ENCODE measurements around the gene CD9. TPM values are rescaled to one million over a fixed set of nuclear protein-coding genes. Genes with fewer than 3 reads are reported as not detected.

The CD9 gene
- total RNA-seq, 4 donors from 2014 or later: 26.7 to 50.6 (median 48.4) TPM

DNA sequence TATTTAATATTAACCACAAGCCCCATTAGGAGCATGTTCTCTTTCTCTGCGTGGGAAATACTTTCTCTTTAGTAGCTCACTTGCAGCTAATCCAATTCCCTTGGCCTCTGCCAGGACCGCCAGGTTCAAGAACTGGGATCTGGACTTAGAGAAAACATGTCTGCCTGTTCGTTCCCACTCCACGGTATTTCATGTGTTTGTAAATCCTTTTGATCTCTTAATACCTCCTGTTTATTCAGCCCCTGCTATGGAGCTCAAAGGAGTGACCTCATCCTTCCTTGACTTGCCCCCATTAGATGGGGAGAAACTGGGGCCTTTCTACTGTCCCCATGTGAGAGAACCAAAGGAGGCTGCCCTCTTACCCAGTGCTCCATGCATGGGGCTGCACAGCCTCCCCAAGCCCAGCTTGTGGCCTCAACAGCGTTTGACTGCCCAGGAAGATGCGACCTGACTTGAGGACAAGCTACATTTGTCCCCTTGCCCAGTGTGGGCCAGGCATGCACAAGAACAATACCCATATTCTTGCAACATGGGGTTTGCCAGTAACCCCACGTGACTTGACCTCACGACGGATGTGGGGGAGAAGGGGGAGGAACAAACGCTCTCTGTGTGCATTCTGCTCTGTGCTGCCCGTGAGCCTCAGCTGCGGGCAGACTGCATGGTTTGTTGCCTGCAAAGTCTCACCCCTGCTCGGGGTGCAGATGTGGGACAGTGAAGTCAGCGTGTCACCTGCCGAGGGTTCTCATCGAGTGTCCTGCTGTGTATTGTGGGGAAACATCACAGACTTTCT lies 30.3 kb downstream of the CD9 start:
- Histone ChIP-seq H3K27ac (peak overlapping the region; percentile 82 to 89 (median 86)), H3K9me3 (no peaks in the 10 kb centered on the region), H3K36me3 (peaks cover 0 to 8% of the 10 kb centered on the region in 2 donors), H3K4me1 (peaks cover 86 to 100% of the 10 kb centered on the region in 2 donors), H3K27me3 (no peaks in the 10 kb centered on the region), H3K4me3 (peak overlapping the region in 1 of 4 donors; percentile 27)
- in situ Hi-C loops (cut with MboI; ENCODE audit: low sequenced_read_pairs in 4 of 4) (no loop called here), intact Hi-C loops (cut with DNase I; ENCODE audit: low total_unique reads) (no loop called here)
- TF ChIP-seq, protein P1, sequence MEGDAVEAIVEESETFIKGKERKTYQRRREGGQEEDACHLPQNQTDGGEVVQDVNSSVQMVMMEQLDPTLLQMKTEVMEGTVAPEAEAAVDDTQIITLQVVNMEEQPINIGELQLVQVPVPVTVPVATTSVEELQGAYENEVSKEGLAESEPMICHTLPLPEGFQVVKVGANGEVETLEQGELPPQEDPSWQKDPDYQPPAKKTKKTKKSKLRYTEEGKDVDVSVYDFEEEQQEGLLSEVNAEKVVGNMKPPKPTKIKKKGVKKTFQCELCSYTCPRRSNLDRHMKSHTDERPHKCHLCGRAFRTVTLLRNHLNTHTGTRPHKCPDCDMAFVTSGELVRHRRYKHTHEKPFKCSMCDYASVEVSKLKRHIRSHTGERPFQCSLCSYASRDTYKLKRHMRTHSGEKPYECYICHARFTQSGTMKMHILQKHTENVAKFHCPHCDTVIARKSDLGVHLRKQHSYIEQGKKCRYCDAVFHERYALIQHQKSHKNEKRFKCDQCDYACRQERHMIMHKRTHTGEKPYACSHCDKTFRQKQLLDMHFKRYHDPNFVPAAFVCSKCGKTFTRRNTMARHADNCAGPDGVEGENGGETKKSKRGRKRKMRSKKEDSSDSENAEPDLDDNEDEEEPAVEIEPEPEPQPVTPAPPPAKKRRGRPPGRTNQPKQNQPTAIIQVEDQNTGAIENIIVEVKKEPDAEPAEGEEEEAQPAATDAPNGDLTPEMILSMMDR (IDR thresholded peaks at IDR 0.05 in 4 of 5, conservative IDR thresholded peaks at IDR 0.05 in 1 of 5): no peak
- TF ChIP-seq POLR2A (IDR thresholded peaks at IDR 0.05): peak in 1 of 2 donors; percentile 27
- DNase-seq: peak; percentile 57 to 87
- ATAC-seq: peak; percentile 7 to 14

DNA sequence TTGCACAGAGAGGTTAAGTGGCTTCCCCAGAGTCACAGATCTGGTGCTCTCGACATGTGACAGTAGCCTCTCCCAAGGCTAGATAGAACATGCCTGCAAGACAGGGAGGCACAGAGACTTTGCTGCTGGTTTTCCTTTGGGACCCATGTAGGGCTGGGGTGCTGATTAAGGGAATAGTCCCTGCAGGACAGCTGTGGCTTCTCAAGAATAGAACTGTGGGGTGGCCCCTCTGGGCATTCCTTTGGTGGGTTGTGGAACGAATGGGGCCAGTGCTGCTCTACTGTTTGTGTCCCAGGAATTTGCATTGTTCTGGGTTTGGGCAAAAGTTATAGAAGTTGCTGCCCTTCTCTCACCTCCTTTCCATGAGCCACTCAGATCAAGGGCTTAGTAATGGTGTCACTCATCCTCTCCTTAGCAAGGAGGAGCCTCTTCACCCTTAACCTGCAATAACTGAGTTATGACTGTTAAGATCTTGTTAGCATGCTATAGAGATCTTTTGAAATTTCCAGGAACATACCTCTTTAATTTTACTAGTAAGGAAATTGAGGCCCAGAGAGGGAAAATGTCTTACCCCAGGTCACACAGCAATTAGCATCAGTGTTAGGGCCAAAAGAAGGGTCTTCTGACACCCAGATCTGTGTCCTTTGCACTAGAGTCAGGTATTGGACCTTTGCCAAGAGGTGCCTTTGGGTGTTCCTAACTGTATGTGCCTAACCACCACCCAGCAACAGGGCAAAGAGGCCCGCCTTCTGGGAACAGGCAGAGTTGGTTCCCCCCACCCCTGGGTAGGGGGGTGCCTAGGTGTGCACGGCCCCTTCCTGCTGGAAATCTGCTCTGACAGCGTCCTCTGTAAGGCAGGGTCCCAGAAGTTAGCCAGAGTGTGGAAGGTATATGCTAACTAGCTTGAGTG lies 31.4 kb downstream of the CD9 start:
- intact Hi-C loops (cut with DNase I; ENCODE audit: low total_unique reads) (loop anchor here (2.0 kb wide), 1 partner anchor 37 kb away; no protein-coding TSS in a partner anchor), in situ Hi-C loops (cut with MboI; ENCODE audit: low sequenced_read_pairs in 4 of 4) (no loop called here)
- TF ChIP-seq POLR2A (IDR thresholded peaks at IDR 0.05): no peak
- TF ChIP-seq, protein P1 (IDR thresholded peaks at IDR 0.05 in 4 of 5, conservative IDR thresholded peaks at IDR 0.05 in 1 of 5): no peak
- H3K27me3 ChIP-seq: no peaks in the 10 kb centered on the region
- peaks cover 77 to 94% of the 10 kb centered on the region in 2 donors for H3K4me1 ChIP-seq
- ATAC-seq (no peak), DNase-seq (no peak)
- peak overlapping the region; percentile 82 to 89 (median 86) for H3K27ac ChIP-seq
- no peak overlapping the region for H3K4me3 ChIP-seq
- H3K9me3 ChIP-seq: no peaks in the 10 kb centered on the region
- H3K36me3 ChIP-seq: peaks cover 0 to 19% of the 10 kb centered on the region in 2 donors

DNA sequence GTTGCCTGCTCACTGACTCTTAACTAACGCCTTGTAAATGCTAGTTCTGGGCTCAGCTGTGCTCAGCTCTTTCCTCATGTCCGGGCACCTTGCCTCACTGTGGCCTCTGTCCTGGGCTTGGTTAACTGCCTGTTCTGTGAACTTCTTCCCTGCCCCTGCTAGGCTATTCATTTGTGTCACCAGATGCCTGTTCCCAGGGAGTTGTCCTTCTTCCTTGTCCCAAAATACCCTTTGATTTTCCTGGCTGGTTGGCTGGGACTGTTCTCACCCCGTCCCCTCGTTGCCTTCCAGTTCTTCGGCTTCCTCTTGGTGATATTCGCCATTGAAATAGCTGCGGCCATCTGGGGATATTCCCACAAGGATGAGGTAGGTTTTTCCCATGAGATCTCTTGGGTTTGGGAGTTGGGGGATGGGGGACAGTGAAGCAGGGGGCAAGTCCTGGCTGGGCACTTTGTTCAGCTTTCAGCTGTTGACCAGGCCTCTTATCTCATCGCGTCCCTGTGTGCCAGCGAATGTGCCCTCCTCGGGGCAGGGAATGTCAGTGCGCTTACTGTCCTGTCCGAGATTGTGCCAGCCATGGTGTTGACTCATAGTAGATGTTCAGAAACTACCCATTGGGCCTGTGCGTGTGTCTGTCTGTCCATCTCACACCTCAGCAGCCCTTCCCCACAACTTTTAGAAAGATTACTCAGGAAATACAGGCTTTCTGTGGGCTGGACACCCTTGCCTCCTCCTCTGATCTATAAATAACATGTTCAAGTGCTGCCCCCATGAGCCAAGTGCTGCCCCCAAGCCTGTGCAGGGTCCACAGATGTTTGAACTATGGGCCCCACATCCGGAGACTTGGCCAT lies 33.1 kb downstream of the CD9 start:
- Histone ChIP-seq H3K36me3 (peaks cover 0 to 23% of the 10 kb centered on the region in 2 donors), H3K9me3 (no peaks in the 10 kb centered on the region), H3K27ac (peak overlapping the region; percentile 82 to 89 (median 86)), H3K27me3 (no peaks in the 10 kb centered on the region), H3K4me3 (peak overlapping the region in 3 of 4 donors; percentile 4 to 36 (median 26)), H3K4me1 (peaks cover 59 to 77% of the 10 kb centered on the region in 2 donors)
- ATAC-seq: peak; percentile 71 to 73
- intact Hi-C loops (cut with DNase I; ENCODE audit: low total_unique reads) (loop anchor here (1.0 to 2.0 kb wide), 2 partner anchors 39 to 45 kb away; no protein-coding TSS in a partner anchor), in situ Hi-C loops (cut with MboI; ENCODE audit: low sequenced_read_pairs in 4 of 4) (no loop called here)
- TF ChIP-seq, protein P1 (IDR thresholded peaks at IDR 0.05 in 4 of 5, conservative IDR thresholded peaks at IDR 0.05 in 1 of 5): no peak
- peak; percentile 35 to 53 for TF ChIP-seq POLR2A (IDR thresholded peaks at IDR 0.05)
- DNase-seq: peak; percentile 82 to 93

GRCh38 chr12:6234214-6234613 lies 34.0 kb downstream of the CD9 start:
- peak overlapping the region; percentile 82 to 89 (median 86) for H3K27ac ChIP-seq
- H3K4me1 ChIP-seq: peaks cover 51 to 68% of the 10 kb centered on the region in 2 donors
- DNase-seq: no peak
- no peaks in the 10 kb centered on the region for H3K27me3 ChIP-seq
- H3K36me3 ChIP-seq: peaks cover 0 to 23% of the 10 kb centered on the region in 2 donors
- H3K9me3 ChIP-seq: no peaks in the 10 kb centered on the region
- intact Hi-C loops (cut with DNase I; ENCODE audit: low total_unique reads) (no loop called here), in situ Hi-C loops (cut with MboI; ENCODE audit: low sequenced_read_pairs in 4 of 4) (no loop called here)
- peak overlapping the region in 2 of 4 donors; percentile 4 to 36 for H3K4me3 ChIP-seq
- ATAC-seq: no peak
- no peak for TF ChIP-seq POLR2A (IDR thresholded peaks at IDR 0.05)
- TF ChIP-seq, protein P1 (IDR thresholded peaks at IDR 0.05 in 4 of 5, conservative IDR thresholded peaks at IDR 0.05 in 1 of 5): no peak

Data from gastrocnemius medialis (tissue), 4 donors.